IMR-90 (cell line): ENCODE measurements around the gene CST1. TPM values are rescaled to one million over a fixed set of nuclear protein-coding genes. Genes with fewer than 3 reads are reported as not detected.
"Not testable (repeated sequence)": the region's sequence is repeated elsewhere in the genome, so short reads cannot be mapped to it uniquely, and the experiment has no call there.

Experiments used
- ATAC-seq: fragments of 200-7000 bp; cut with Tn5 transposase; 2 replicates; pipeline ENCODE4 v1.9.1; 2020; ENCODE audit warnings: low read depth, mild to moderate bottlenecking, moderate library complexity
- BruUV-seq: library from RNA; stranded (reverse); fragments of 400-500 nt; replicated peaks from 2 replicates; lab custom pipeline; 2021; lab: Mats Ljungman, UMichigan
- CTCF ChIA-PET: fragments of 300-600 bp; formaldehyde crosslinking; extraction: SDS; loops from one replicate; lab custom pipeline; 2021; ENCODE audit warnings: antibody characterized with exemption; lab: Yijun Ruan, JAX
- POLR2A ChIA-PET: fragments of 300-600 bp; sonication (Branson Sonifier 250); formaldehyde crosslinking; loops from one replicate; lab custom pipeline; 2022; ENCODE audit warnings: antibody characterized with exemption; ENCODE audit not compliant: unreplicated experiment; lab: Charles Lee
- DNase-seq: peaks from one replicate; pipeline ENCODE4 v3.0.0; 2013
- H2AFZ ChIP-seq: replicated peaks from 2 replicates; pipeline ENCODE3; 2013; ENCODE audit warnings: low read length, mild to moderate bottlenecking; ENCODE audit not compliant: poor library complexity
- H2AK5ac ChIP-seq: 2 replicates; pipeline ENCODE4 v1.6.1; 2013; ENCODE audit warnings: low read depth, low read length, inconsistent platforms
- H2AK9ac ChIP-seq: replicated peaks from 2 replicates; pipeline ENCODE3; 2013; ENCODE audit warnings: mild to moderate bottlenecking, low read depth, low read length, moderate library complexity; ENCODE audit not compliant: poor library complexity
- H2BK120ac ChIP-seq: 2 replicates; pipeline ENCODE4 v1.6.1; 2013; ENCODE audit warnings: low read depth, low read length, inconsistent platforms
- H2BK15ac ChIP-seq: 3 replicates; pipeline ENCODE4 v1.6.1; 2013; ENCODE audit warnings: low read depth, low read length, inconsistent platforms
- H2BK20ac ChIP-seq: 2 replicates; pipeline ENCODE4 v1.6.1; 2013; ENCODE audit warnings: low read depth, mild to moderate bottlenecking, inconsistent platforms, low read length, moderate library complexity
- H2BK5ac ChIP-seq: 2 replicates; pipeline ENCODE4 v1.6.1; 2013; ENCODE audit warnings: mild to moderate bottlenecking, low read depth, low read length, inconsistent platforms; ENCODE audit not compliant: poor library complexity, severe bottlenecking
- H3K14ac ChIP-seq: replicated peaks from 2 replicates; pipeline ENCODE4 v1.6.1; 2013; ENCODE audit warnings: low read depth, low read length, inconsistent platforms
- H3K18ac ChIP-seq: 2 replicates; pipeline ENCODE4 v1.6.1; 2013; ENCODE audit warnings: low read depth, low read length, control low read depth
- H3K23ac ChIP-seq: 2 replicates; pipeline ENCODE4 v1.6.1; 2013; ENCODE audit warnings: low read depth, low read length, inconsistent platforms
- H3K27ac ChIP-seq: 2 replicates; pipeline ENCODE4 v1.5.1; 2013; ENCODE audit warnings: mild to moderate bottlenecking, control low read depth, low read length; ENCODE audit not compliant: insufficient read depth
- H3K27me3 ChIP-seq: 2 replicates; pipeline ENCODE4 v1.6.1; 2013; ENCODE audit warnings: low read length; ENCODE audit not compliant: control insufficient read depth, insufficient read depth
- H3K36me3 ChIP-seq: 2 replicates; pipeline ENCODE4 v1.6.1; 2013; ENCODE audit warnings: low read length, mixed read lengths; ENCODE audit not compliant: control insufficient read depth, insufficient read depth
- H3K4ac ChIP-seq: 2 replicates; pipeline ENCODE4 v1.6.1; 2013; ENCODE audit warnings: low read depth, low read length, inconsistent platforms
- H3K4me1 ChIP-seq: 2 replicates; pipeline ENCODE4 v1.6.1; 2013; ENCODE audit warnings: low read length, mixed read lengths; ENCODE audit not compliant: control insufficient read depth, insufficient read depth
- H3K4me2 ChIP-seq: 2 replicates; pipeline ENCODE4 v1.6.1; 2013; ENCODE audit warnings: low read depth, mild to moderate bottlenecking, control low read depth, low read length, moderate library complexity
- H3K4me3 ChIP-seq: 2 replicates; pipeline ENCODE4 v1.5.1; 2013; ENCODE audit warnings: low read depth, mild to moderate bottlenecking, control low read depth, low read length, moderate library complexity; ENCODE audit not compliant: insufficient read depth
- H3K56ac ChIP-seq: 2 replicates; pipeline ENCODE4 v1.6.1; 2013; ENCODE audit warnings: low read length, inconsistent platforms; ENCODE audit not compliant: insufficient read depth; ENCODE audit errors: extremely low read depth
- H3K79me1 ChIP-seq, 2 experiments: 2 replicates each; pipeline ENCODE4 v1.6.1; 2013; ENCODE audit warnings: low read length in 2 of 2, inconsistent platforms in 1 of 2, low read depth in 1 of 2
- H3K9ac ChIP-seq: 2 replicates; pipeline ENCODE4 v1.6.1; 2013; ENCODE audit warnings: low read depth, low read length, control low read depth
- H3K9me1 ChIP-seq: 2 replicates; pipeline ENCODE4 v1.6.1; 2013; ENCODE audit warnings: low read length, inconsistent platforms; ENCODE audit not compliant: insufficient read depth
- H3K9me3 ChIP-seq: 2 replicates; pipeline ENCODE4 v1.6.1; 2013; ENCODE audit warnings: low read length; ENCODE audit not compliant: control insufficient read depth, insufficient read depth
- H4K20me1 ChIP-seq: 2 replicates; pipeline ENCODE4 v1.6.1; 2013; ENCODE audit warnings: low read length, inconsistent platforms; ENCODE audit not compliant: insufficient read depth
- H4K5ac ChIP-seq: 2 replicates; pipeline ENCODE4 v1.6.1; 2013; ENCODE audit warnings: mild to moderate bottlenecking, low read depth, low read length, control low read depth
- H4K8ac ChIP-seq, 2 experiments: 2 replicates each; pipeline ENCODE4 v1.6.1; 2013; ENCODE audit warnings: low read depth in 2 of 2, low read length in 2 of 2, control low read depth in 1 of 2, inconsistent platforms in 1 of 2
- H4K91ac ChIP-seq: 2 replicates; pipeline ENCODE4 v1.6.1; 2013; ENCODE audit warnings: low read depth, low read length, inconsistent platforms; ENCODE audit not compliant: insufficient read depth
- CTCF ChIP-seq: conservative IDR thresholded peaks from 2 replicates; pipeline ENCODE4 v1.5.1; 2012; ENCODE audit warnings: mild to moderate bottlenecking, low read depth, low read length, improper control_type of control experiment
- RAD21 ChIP-seq: IDR thresholded peaks from 2 replicates; pipeline ENCODE4 v1.6.1; 2012; ENCODE audit warnings: low read length, improper control_type of control experiment
- SMC3 ChIP-seq: fragments of 150-350 bp; IDR thresholded peaks from 2 replicates; pipeline ENCODE4 v1.6.1; 2016; ENCODE audit warnings: low read depth, mild to moderate bottlenecking, antibody characterized with exemption, low read length, moderate library complexity
- WGBS, 2 experiments: methylation state at CpG; one replicate each; pipeline versions ENCODE4 v1.1.5 to v1.1.7; 2013; ENCODE audit warnings: missing lambda C conversion rate in 2 of 2; ENCODE audit not compliant: insufficient read length in 1 of 2; ENCODE audit errors: extremely low coverage in 2 of 2; 5-methylcytosine and 5-hydroxymethylcytosine counted together
- dilution Hi-C: fragments of 300-500 bp; cut with HindIII; formaldehyde crosslinking; loops from one replicate; pipeline ENCODE4 v1.14.3; 2018; ENCODE audit warnings: low sequenced_read_pairs; ENCODE audit not compliant: unreplicated experiment
- in situ Hi-C: fragments of 300-500 bp; cut with MboI; formaldehyde crosslinking; loops from 3 replicates; pipeline ENCODE4 v1.14.3; 2019; ENCODE audit warnings: low sequenced_read_pairs, inconsistent platforms, mixed read lengths
- intact Hi-C: fragments of 100-400 bp; cut with micrococcal nuclease; formaldehyde crosslinking; loops from 2 replicates; pipeline ENCODE4 v1.10.0; 2022
- polyA plus RNA-seq, 3 experiments: library from polyadenylated mRNA; depleted of rRNA; stranded (reverse); fragments of >200 nt; gene quantifications; 2 replicates each; pipeline ENCODE4 v1.2.3, GENCODE V29; 2012; ENCODE audit warnings: low replicate concordance in 1 of 3
- total RNA-seq: library from RNA; depleted of rRNA; stranded (reverse); fragments of >200 nt; gene quantifications from 2 replicates; pipeline ENCODE4 v1.2.3, GENCODE V29; 2012

CST1 gene
- total and polyA plus RNA-seq, 2 of the 4 experiments (the other 2 are of a cell fraction), result not detected

GRCh38 chr20:23799216-23799847, 48.6 kb upstream of the CST1 start:
- H3K56ac ChIP-seq, dilution Hi-C loops, H3K18ac ChIP-seq, H3K4ac ChIP-seq, H2AFZ ChIP-seq, H3K9ac ChIP-seq, H3K4me1 ChIP-seq, H2BK15ac ChIP-seq, H2BK5ac ChIP-seq, H2BK120ac ChIP-seq, H3K4me3 ChIP-seq, in situ Hi-C loops, H2AK9ac ChIP-seq, H2BK20ac ChIP-seq, H3K9me3 ChIP-seq, H3K23ac ChIP-seq, H3K79me1 ChIP-seq, H2AK5ac ChIP-seq, H3K27ac ChIP-seq, H3K4me2 ChIP-seq, H3K9me1 ChIP-seq, BruUV-seq, H4K20me1 ChIP-seq, H4K8ac ChIP-seq, H3K36me3 ChIP-seq, H4K91ac ChIP-seq, H3K14ac ChIP-seq, H4K5ac ChIP-seq, POLR2A ChIA-PET, H3K27me3 ChIP-seq: not testable (repeated sequence)
- CTCF ChIA-PET, result interaction anchor here (1.2 kb wide), 1 partner anchor 197 kb away, joined by 3 read pairs; no protein-coding TSS in a partner anchor
- DNase-seq, result peak; percentile 4
- intact Hi-C loops, result loop anchor here (1.0 to 5.0 kb wide), 2 partner anchors 131 to 198 kb away; no protein-coding TSS in a partner anchor
- WGBS, 2 experiments, result 8% methylated on average over 2 of the region's 4 CpGs; no CpG with 5 or more reads in 1 of the 2 experiments
- TF ChIP-seq CTCF (peak; percentile 40), RAD21 (peak; percentile 46), SMC3 (peak; percentile 37; the same call in 1 of the 2 replicates)
- ATAC-seq, result peak; percentile 97
